Transverse colon (tissue), 4 donors: Measurements from ENCODE around the gene CCM2. TPM values are rescaled to one million over a fixed set of nuclear protein-coding genes. Genes with fewer than 3 reads are reported as not detected.

Experiments
- DNase-seq: peaks from one replicate; pipeline ENCODE4 v3.0.0-alpha.2; 2019
- H3K27ac ChIP-seq, 4 donors: fragments of 200-600 bp; sonication (generic); 2 replicates each; pipeline ENCODE4 v1.5.1; 2016 to 2018; ENCODE audit warnings: inconsistent platforms in 4 of 4
- H3K27me3 ChIP-seq: fragments of 200-600 bp; sonication (generic); 2 replicates; pipeline ENCODE4 v1.5.1; 2017; ENCODE audit warnings: inconsistent platforms
- H3K36me3 ChIP-seq, 4 donors: fragments of 200-600 bp; sonication (generic); 2 replicates each; pipeline ENCODE4 v1.5.1; 2017 to 2019; ENCODE audit warnings: inconsistent platforms in 4 of 4
- H3K4me1 ChIP-seq, 4 donors: fragments of 200-600 bp; sonication (generic); 2 replicates each; pipeline ENCODE4 v1.5.1; 2017 to 2020; ENCODE audit warnings: inconsistent platforms in 4 of 4
- H3K4me3 ChIP-seq, 4 donors: fragments of 200-600 bp; sonication (generic); 1 replicate in 1 of 4; 2 replicates in 3 of 4; pipeline versions ENCODE4 v1.5.1 to v1.6.1; 2017 to 2019; ENCODE audit warnings: inconsistent platforms in 4 of 4
- H3K9me3 ChIP-seq, 2 donors: fragments of 200-600 bp; sonication (generic); 2 replicates each; pipeline ENCODE4 v1.5.1; 2017 to 2019; ENCODE audit warnings: inconsistent platforms in 2 of 2
- CTCF ChIP-seq, 5 experiments: fragments of 200-600 bp in 3 of 5; fragments of 450-650 bp in 2 of 5; sonication (generic) in 3 of 5; IDR thresholded peaks; 1 replicate in 2 of 5; 2 replicates in 3 of 5; pipeline ENCODE4 v1.5.1; 2016 to 2017; ENCODE audit warnings: antibody characterized with exemption in 5 of 5, inconsistent platforms in 3 of 5, mild to moderate bottlenecking in 2 of 5, moderate library complexity in 1 of 5
- EP300 ChIP-seq: sonication (generic); formaldehyde crosslinking; IDR thresholded peaks from one replicate; pipeline ENCODE4 v1.6.1; 2017; ENCODE audit warnings: antibody characterized with exemption, low read depth
- POLR2A ChIP-seq: fragments of 450-650 bp; IDR thresholded peaks from one replicate; pipeline ENCODE4 v1.6.1; 2016; ENCODE audit warnings: antibody characterized with exemption, mild to moderate bottlenecking, moderate library complexity
- POLR2AphosphoS5 ChIP-seq, 3 donors: sonication (generic); formaldehyde crosslinking; IDR thresholded peaks; one replicate each; pipeline ENCODE4 v1.6.1; 2016; ENCODE audit warnings: antibody characterized with exemption in 3 of 3
- WGBS, 2 donors: methylation state at CpG; one replicate each; pipeline ENCODE4 v1.1.5; 2018; ENCODE audit warnings: low coverage in 1 of 2; 5-methylcytosine and 5-hydroxymethylcytosine counted together
- in situ Hi-C, 4 donors: fragments of 200-750 bp; cut with MboI; loops; one replicate each; pipeline versions ENCODE4 v1.15.0 to v1.15.1; 2017; ENCODE audit warnings: low sequenced_read_pairs in 3 of 4, low pct_ligation_motif_present in 1 of 4, low pct_unique_long_range_greater_than_20kb in 1 of 4
- intact Hi-C: fragments of 100-400 bp; cut with DNase I; formaldehyde crosslinking; loops from one replicate; pipeline ENCODE4 v1.15.1; 2023; ENCODE audit warnings: low total_unique reads
- total RNA-seq, 4 donors: library from RNA; depleted of rRNA; stranded (reverse); fragments of >200 nt; gene quantifications; one replicate each; pipeline ENCODE4 v1.1.0, GENCODE V29; 2016

The CCM2 gene
- total RNA-seq, 4 donors from 2014 or later: 40.4 to 76.4 (median 47.8) TPM

GRCh38 chr7:45069444-45070253, 69.6 kb downstream of the CCM2 start:
- Histone ChIP-seq H3K27me3 (no peaks in the 10 kb centered on the region), H3K9me3 (no peaks in the 10 kb centered on the region), H3K36me3 (peaks cover 0 to 24% (median 7%) of the 10 kb centered on the region in 4 donors), H3K4me1 (peaks cover 0 to 3% (median 0%) of the 10 kb centered on the region in 4 donors), H3K27ac (no peak overlapping the region), H3K4me3 (no peak overlapping the region)
- in situ Hi-C loops (no loop called here), intact Hi-C loops (no loop called here)
- WGBS, 2 donors: 67 to 93% methylated on average over 1 to 15 of the region's 15 CpGs
- TF ChIP-seq POLR2AphosphoS5 (IDR thresholded peaks at IDR 0.05) (no peak), CTCF (IDR thresholded peaks at IDR 0.05) (no peak), EP300 (no peak), POLR2A (no peak)
- DNase-seq: no peak

- no peak for TF ChIP-seq POLR2AphosphoS5 (IDR thresholded peaks at IDR 0.05)
- no peak for TF ChIP-seq CTCF (IDR thresholded peaks at IDR 0.05)
- no peak for TF ChIP-seq EP300
- no peak for TF ChIP-seq POLR2A
- DNase-seq: no peak
- Histone ChIP-seq H3K4me1 (peaks cover 0 to 3% (median 0%) of the 10 kb centered on the region in 4 donors), H3K27me3 (no peaks in the 10 kb centered on the region), H3K36me3 (peaks cover 0 to 26% (median 9%) of the 10 kb centered on the region in 4 donors), H3K4me3 (no peak overlapping the region), H3K27ac (no peak overlapping the region), H3K9me3 (no peaks in the 10 kb centered on the region)
- in situ Hi-C loops: no loop called here
- intact Hi-C loops: no loop called here
- 86% methylated on average over 1 of the region's 1 CpG; no CpG with 5 or more reads in 1 of the 2 donors for WGBS, 2 donors
Measured at GRCh38 chr7:45070254-45070642, 70.2 kb downstream of the CCM2 start.

- H3K36me3 ChIP-seq: peaks cover 0 to 27% (median 13%) of the 10 kb centered on the region in 4 donors
- TF ChIP-seq CTCF (IDR thresholded peaks at IDR 0.05): no peak
- no peak for TF ChIP-seq EP300
- TF ChIP-seq POLR2A: no peak
- no peak for TF ChIP-seq POLR2AphosphoS5 (IDR thresholded peaks at IDR 0.05)
- DNase-seq: no peak
- H3K4me1 ChIP-seq: peaks cover 0 to 3% (median 0%) of the 10 kb centered on the region in 4 donors
- intact Hi-C loops (no loop called here), in situ Hi-C loops (no loop called here)
- 82 to 90% methylated on average over 3 of the region's 3 CpGs for WGBS, 2 donors
- no peak overlapping the region for H3K4me3 ChIP-seq
- H3K27ac ChIP-seq: no peak overlapping the region
- H3K9me3 ChIP-seq: no peaks in the 10 kb centered on the region
- H3K27me3 ChIP-seq: no peaks in the 10 kb centered on the region
Measured at GRCh38 chr7:45071528-45071927, 71.5 kb downstream of the CCM2 start.

- no peak overlapping the region for H3K27ac ChIP-seq
- in situ Hi-C loops (no loop called here), intact Hi-C loops (no loop called here)
- H3K9me3 ChIP-seq: no peaks in the 10 kb centered on the region
- WGBS, 2 donors: 60 to 90% methylated on average over 1 to 13 of the region's 13 CpGs
- H3K36me3 ChIP-seq: peaks cover 0 to 27% (median 13%) of the 10 kb centered on the region in 4 donors
- DNase-seq: no peak
- H3K27me3 ChIP-seq: no peaks in the 10 kb centered on the region
- TF ChIP-seq POLR2A (no peak), EP300 (no peak), POLR2AphosphoS5 (IDR thresholded peaks at IDR 0.05) (no peak), CTCF (IDR thresholded peaks at IDR 0.05) (no peak)
- peaks cover 0 to 3% (median 0%) of the 10 kb centered on the region in 4 donors for H3K4me1 ChIP-seq
- H3K4me3 ChIP-seq: no peak overlapping the region
Measured at GRCh38 chr7:45072131-45073030, 72.4 kb downstream of the CCM2 start.
